ENCODE results near the gene FGF18. TPM values are rescaled to one million over a fixed set of nuclear protein-coding genes. Genes with fewer than 3 reads are reported as not detected.

FGF18 gene
- total and polyA plus RNA-seq, 9 of the 15 experiments (the other 6 are each of a cell fraction or from before 2014, with no cell fraction given): 0.05 to 0.18 (median 0.11) TPM; not detected in 6

DNA sequence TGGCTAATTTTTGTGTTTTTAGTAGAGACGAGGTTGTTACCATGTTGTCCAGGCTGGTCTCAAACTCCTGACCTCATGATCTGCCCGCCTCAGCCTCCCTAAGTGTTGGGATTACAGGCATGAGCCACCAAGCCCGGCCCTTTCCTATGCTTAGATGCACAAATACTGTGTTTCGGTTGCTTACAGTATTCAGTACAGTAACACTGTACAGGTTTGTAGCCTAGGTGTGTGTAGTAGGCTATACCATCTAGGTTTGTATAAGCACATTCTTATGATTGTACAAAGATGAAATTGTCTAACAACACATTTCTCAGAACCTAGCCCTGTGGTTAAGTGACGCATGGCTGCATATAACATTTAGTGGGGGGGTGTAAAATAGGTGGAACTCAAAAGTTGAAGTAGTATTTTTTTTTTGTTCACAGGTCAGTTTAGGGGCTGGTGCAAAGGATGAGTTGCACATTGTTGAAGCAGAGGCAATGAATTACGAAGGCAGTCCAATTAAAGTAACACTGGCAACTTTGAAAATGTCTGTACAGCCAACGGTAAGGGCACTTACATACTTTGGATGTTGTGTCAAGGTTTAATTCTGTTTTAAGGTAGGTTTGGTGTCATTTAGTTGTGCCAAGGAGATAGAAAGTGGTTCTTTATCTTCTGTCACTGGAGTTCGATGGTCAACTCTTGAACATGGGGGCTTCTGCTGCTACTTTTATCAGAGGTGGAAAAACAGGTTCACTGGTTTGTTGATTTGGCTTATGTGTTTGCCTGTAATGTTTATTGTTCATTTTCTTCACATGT lies 28.4 kb upstream of the FGF18 start (continued):
- TF ChIP-seq ETV6 (IDR thresholded peaks at IDR 0.05; ENCODE audit: borderline replicate concordance in 1 of 2, low read depth in 2 of 2, low read length in 1 of 2) (no peak), ETV6 (CRISPR knock-in tag; IDR thresholded peaks at IDR 0.05; ENCODE audit: borderline replicate concordance) (0 out of 2 replicates have a peak, but pooled peaks have one; percentile 37), TCF3 (CRISPR knock-in tag; IDR thresholded peaks at IDR 0.05) (0 out of 2 replicates have a peak, but pooled peaks have one; percentile 10), PML (IDR thresholded peaks at IDR 0.05; ENCODE audit: low read length) (peak; percentile 34; the same call in 1 of the 2 replicates), PCBP2 (IDR thresholded peaks at IDR 0.05; ENCODE audit: low read depth, low read length, poor library complexity, severe bottlenecking) (no peak), HBP1 (CRISPR knock-in tag; IDR thresholded peaks at IDR 0.05) (no peak), ZNF695 (CRISPR knock-in tag; IDR thresholded peaks at IDR 0.05) (no peak), SUPT5H (IDR thresholded peaks at IDR 0.05) (peak; percentile 13), ZNF274 (IDR thresholded peaks at IDR 0.05; ENCODE audit: borderline replicate concordance, low read depth, low read length) (no peak), GATA2 (CRISPR knock-in tag; IDR thresholded peaks at IDR 0.05) (no peak), POLR2B (IDR thresholded peaks at IDR 0.05; ENCODE audit: low read depth, partially characterized antibody) (peak; percentile 18), RFX7 (CRISPR knock-in tag; IDR thresholded peaks at IDR 0.05) (no peak), BCLAF1 (IDR thresholded peaks at IDR 0.05; ENCODE audit: borderline replicate concordance in 1 of 2, control insufficient read depth in 1 of 2, low read depth in 2 of 2, low read length in 1 of 2) (peak in 1 of 2 experiments; percentile 50; a peak in 1 of 4 replicates), SETDB1 (IDR thresholded peaks at IDR 0.05; ENCODE audit: low read length) (no peak), NCOA6 (IDR thresholded peaks at IDR 0.05) (no peak)
- TF ChIP-seq, protein P1, sequence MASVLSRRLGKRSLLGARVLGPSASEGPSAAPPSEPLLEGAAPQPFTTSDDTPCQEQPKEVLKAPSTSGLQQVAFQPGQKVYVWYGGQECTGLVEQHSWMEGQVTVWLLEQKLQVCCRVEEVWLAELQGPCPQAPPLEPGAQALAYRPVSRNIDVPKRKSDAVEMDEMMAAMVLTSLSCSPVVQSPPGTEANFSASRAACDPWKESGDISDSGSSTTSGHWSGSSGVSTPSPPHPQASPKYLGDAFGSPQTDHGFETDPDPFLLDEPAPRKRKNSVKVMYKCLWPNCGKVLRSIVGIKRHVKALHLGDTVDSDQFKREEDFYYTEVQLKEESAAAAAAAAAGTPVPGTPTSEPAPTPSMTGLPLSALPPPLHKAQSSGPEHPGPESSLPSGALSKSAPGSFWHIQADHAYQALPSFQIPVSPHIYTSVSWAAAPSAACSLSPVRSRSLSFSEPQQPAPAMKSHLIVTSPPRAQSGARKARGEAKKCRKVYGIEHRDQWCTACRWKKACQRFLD (CRISPR knock-in tag; IDR thresholded peaks at IDR 0.05): no peak
- TF ChIP-seq, protein P2, sequence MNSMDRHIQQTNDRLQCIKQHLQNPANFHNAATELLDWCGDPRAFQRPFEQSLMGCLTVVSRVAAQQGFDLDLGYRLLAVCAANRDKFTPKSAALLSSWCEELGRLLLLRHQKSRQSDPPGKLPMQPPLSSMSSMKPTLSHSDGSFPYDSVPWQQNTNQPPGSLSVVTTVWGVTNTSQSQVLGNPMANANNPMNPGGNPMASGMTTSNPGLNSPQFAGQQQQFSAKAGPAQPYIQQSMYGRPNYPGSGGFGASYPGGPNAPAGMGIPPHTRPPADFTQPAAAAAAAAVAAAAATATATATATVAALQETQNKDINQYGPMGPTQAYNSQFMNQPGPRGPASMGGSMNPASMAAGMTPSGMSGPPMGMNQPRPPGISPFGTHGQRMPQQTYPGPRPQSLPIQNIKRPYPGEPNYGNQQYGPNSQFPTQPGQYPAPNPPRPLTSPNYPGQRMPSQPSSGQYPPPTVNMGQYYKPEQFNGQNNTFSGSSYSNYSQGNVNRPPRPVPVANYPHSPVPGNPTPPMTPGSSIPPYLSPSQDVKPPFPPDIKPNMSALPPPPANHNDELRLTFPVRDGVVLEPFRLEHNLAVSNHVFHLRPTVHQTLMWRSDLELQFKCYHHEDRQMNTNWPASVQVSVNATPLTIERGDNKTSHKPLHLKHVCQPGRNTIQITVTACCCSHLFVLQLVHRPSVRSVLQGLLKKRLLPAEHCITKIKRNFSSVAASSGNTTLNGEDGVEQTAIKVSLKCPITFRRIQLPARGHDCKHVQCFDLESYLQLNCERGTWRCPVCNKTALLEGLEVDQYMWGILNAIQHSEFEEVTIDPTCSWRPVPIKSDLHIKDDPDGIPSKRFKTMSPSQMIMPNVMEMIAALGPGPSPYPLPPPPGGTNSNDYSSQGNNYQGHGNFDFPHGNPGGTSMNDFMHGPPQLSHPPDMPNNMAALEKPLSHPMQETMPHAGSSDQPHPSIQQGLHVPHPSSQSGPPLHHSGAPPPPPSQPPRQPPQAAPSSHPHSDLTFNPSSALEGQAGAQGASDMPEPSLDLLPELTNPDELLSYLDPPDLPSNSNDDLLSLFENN (IDR thresholded peaks at IDR 0.05; ENCODE audit: low read depth in 2 of 2, low read length in 2 of 2): no peak
